ENCODE results near the gene MC2R.

The MC2R gene

GRCh38 chr18:13914170-13914569, 1.2 kb downstream of the MC2R start:
- TF ChIP-seq CTCF (IDR thresholded peaks at IDR 0.05): no peak
- no peak for TF ChIP-seq ZFX (IDR thresholded peaks at IDR 0.05; ENCODE audit: borderline replicate concordance)
- no peak overlapping the region for H3K27ac ChIP-seq

- H3K27ac ChIP-seq: no peak overlapping the region
- TF ChIP-seq CTCF (IDR thresholded peaks at IDR 0.05): no peak
- no peak for TF ChIP-seq ZFX (IDR thresholded peaks at IDR 0.05; ENCODE audit: borderline replicate concordance)
These were observed 2.1 kb downstream of the MC2R start for GRCh38 chr18:13913205-13913604.

GRCh38 chr18:13912601-13913000, 2.7 kb downstream of the MC2R start:
- H3K27ac ChIP-seq: no peak overlapping the region
- no peak for TF ChIP-seq ZFX (IDR thresholded peaks at IDR 0.05; ENCODE audit: borderline replicate concordance)
- no peak for TF ChIP-seq CTCF (IDR thresholded peaks at IDR 0.05)

GRCh38 chr18:13910986-13911385, 4.3 kb downstream of the MC2R start:
- no peak for TF ChIP-seq ZFX (IDR thresholded peaks at IDR 0.05; ENCODE audit: borderline replicate concordance)
- no peak for TF ChIP-seq CTCF (IDR thresholded peaks at IDR 0.05)
- no peak overlapping the region for H3K27ac ChIP-seq

- no peak overlapping the region for H3K27ac ChIP-seq
- no peak for TF ChIP-seq ZFX (IDR thresholded peaks at IDR 0.05; ENCODE audit: borderline replicate concordance)
- TF ChIP-seq CTCF (IDR thresholded peaks at IDR 0.05): no peak
These were observed 4.8 kb downstream of the MC2R start for GRCh38 chr18:13910501-13910900.

- H3K27ac ChIP-seq: no peak overlapping the region
- TF ChIP-seq ZFX (IDR thresholded peaks at IDR 0.05; ENCODE audit: borderline replicate concordance): no peak
- TF ChIP-seq CTCF (IDR thresholded peaks at IDR 0.05): peak; percentile 59
These were observed 6.0 kb downstream of the MC2R start for GRCh38 chr18:13909141-13909940.

- TF ChIP-seq CTCF (IDR thresholded peaks at IDR 0.05) (no peak), ZFX (IDR thresholded peaks at IDR 0.05; ENCODE audit: borderline replicate concordance) (no peak)
These were observed 14.7 kb downstream of the MC2R start for GRCh38 chr18:13900633-13901032.

More at GRCh38 chr18:13900633-13901032, 14.7 kb downstream of the MC2R start:
- no peak overlapping the region for H3K27ac ChIP-seq

All from 22Rv1 (cell line).